GM20000 (cell line): ENCODE measurements around the gene AFAP1L2.

ENCODE experiments used
- DNase-seq: peaks from one replicate; pipeline ENCODE4 v3.0.0; 2012; ENCODE audit warnings: low spot score
- CTCF ChIP-seq: IDR thresholded peaks from 2 replicates; pipeline ENCODE4 v1.5.1; 2012; ENCODE audit warnings: mild to moderate bottlenecking, control low read depth; ENCODE audit errors: extremely low read depth, missing control alignments

AFAP1L2 gene

GRCh38 chr10:114327537-114328440 lies 76.5 kb downstream of the AFAP1L2 start:
- DNase-seq: no peak
- no peak for TF ChIP-seq CTCF

GRCh38 chr10:114326795-114327194 lies 77.5 kb downstream of the AFAP1L2 start:
- no peak for DNase-seq
- no peak for TF ChIP-seq CTCF

- no peak for DNase-seq
- no peak for TF ChIP-seq CTCF
These were observed 81.3 kb downstream of the AFAP1L2 start for GRCh38 chr10:114323023-114323422.

GRCh38 chr10:114322344-114322743 lies 82.0 kb downstream of the AFAP1L2 start:
- DNase-seq: no peak
- no peak for TF ChIP-seq CTCF

- no peak for DNase-seq
- no peak for TF ChIP-seq CTCF
These were observed 83.8 kb downstream of the AFAP1L2 start for GRCh38 chr10:114320249-114321116.

- no peak for TF ChIP-seq CTCF
- no peak for DNase-seq
These were observed 84.7 kb downstream of the AFAP1L2 start for GRCh38 chr10:114319406-114320248.
